Measurements from ENCODE around the gene FGD2.

DNA sequence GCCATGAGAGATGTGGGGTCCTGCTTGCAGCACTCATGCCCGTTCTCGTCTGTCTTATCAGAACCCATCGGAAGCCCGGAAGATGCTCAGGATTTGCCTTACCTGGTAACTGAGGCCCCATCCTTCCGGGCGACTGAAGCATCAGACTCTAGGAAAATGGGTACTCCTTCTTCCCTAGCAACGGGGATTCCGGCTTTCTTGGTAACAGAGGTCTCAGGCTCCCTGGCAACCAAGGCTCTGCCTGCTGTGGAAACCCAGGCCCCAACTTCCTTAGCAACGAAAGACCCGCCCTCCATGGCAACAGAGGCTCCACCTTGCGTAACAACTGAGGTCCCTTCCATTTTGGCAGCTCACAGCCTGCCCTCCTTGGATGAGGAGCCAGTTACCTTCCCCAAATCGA, 42.6 kb upstream of the FGD2 start:
- TF ChIP-seq, protein P1, sequence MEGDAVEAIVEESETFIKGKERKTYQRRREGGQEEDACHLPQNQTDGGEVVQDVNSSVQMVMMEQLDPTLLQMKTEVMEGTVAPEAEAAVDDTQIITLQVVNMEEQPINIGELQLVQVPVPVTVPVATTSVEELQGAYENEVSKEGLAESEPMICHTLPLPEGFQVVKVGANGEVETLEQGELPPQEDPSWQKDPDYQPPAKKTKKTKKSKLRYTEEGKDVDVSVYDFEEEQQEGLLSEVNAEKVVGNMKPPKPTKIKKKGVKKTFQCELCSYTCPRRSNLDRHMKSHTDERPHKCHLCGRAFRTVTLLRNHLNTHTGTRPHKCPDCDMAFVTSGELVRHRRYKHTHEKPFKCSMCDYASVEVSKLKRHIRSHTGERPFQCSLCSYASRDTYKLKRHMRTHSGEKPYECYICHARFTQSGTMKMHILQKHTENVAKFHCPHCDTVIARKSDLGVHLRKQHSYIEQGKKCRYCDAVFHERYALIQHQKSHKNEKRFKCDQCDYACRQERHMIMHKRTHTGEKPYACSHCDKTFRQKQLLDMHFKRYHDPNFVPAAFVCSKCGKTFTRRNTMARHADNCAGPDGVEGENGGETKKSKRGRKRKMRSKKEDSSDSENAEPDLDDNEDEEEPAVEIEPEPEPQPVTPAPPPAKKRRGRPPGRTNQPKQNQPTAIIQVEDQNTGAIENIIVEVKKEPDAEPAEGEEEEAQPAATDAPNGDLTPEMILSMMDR (IDR thresholded peaks at IDR 0.05) = no peak
- no peak for TF ChIP-seq EZH2 (IDR thresholded peaks at IDR 0.05; ENCODE audit: borderline replicate concordance, insufficient read depth, low read depth, low read length, poor library complexity, severe bottlenecking)
